Ovary (tissue), 9 donors: Measurements from ENCODE around the gene PTPRA. TPM values are rescaled to one million over a fixed set of nuclear protein-coding genes. Genes with fewer than 3 reads are reported as not detected.

ENCODE experiments used
- DNase-seq, 5 donors: peaks; one replicate each; pipeline ENCODE4 v3.0.0-alpha.2; 2019 to 2020
- H3K27ac ChIP-seq, 2 donors: fragments of 200-600 bp; one replicate each; pipeline versions ENCODE4 v1.5.1 to v1.8.0; 2019 to 2022
- H3K27me3 ChIP-seq: fragments of 200-600 bp; one replicate; pipeline ENCODE4 v1.8.0; 2022
- H3K36me3 ChIP-seq: fragments of 200-600 bp; sonication (generic); one replicate; pipeline ENCODE4 v1.5.1; 2019
- H3K4me1 ChIP-seq: one replicate; pipeline ENCODE4 v1.8.1; 2013; ENCODE audit warnings: mild to moderate bottlenecking, moderate library complexity; ENCODE audit not compliant: insufficient read depth
- H3K4me3 ChIP-seq: fragments of 200-600 bp; sonication (generic); one replicate; pipeline ENCODE4 v1.5.1; 2017
- H3K9me3 ChIP-seq, 2 donors: fragments of 200-600 bp in 1 of 2; sonication (generic) in 1 of 2; one replicate each; pipeline versions ENCODE4 v1.5.1 to v1.8.1; 2013 to 2019; ENCODE audit warnings: mild to moderate bottlenecking in 1 of 2, moderate library complexity in 1 of 2
- CTCF ChIP-seq, 3 donors: fragments of 450-650 bp in 2 of 3; fragments of 200-600 bp in 1 of 3; IDR thresholded peaks; one replicate each; pipeline versions ENCODE4 v1.5.1 to v1.8.0; 2016 to 2022; ENCODE audit warnings: antibody characterized with exemption in 3 of 3, mild to moderate bottlenecking in 1 of 3
- EP300 ChIP-seq: sonication (generic); formaldehyde crosslinking; IDR thresholded peaks from one replicate; pipeline ENCODE4 v1.6.1; 2017; ENCODE audit warnings: antibody characterized with exemption
- POLR2A ChIP-seq: fragments of 450-650 bp; IDR thresholded peaks from one replicate; pipeline ENCODE4 v1.6.1; 2017; ENCODE audit warnings: antibody characterized with exemption, mild to moderate bottlenecking, moderate library complexity
- WGBS, 3 donors: extraction: QIAGEN DNeasy Blood & Tissue Kit in 1 of 3; methylation state at CpG; one replicate each; pipeline versions ENCODE4 v1.1.5 to v1.1.7; 2013 to 2017; 5-methylcytosine and 5-hydroxymethylcytosine counted together
- intact Hi-C, 4 donors: fragments of 100-400 bp; cut with DNase I; formaldehyde crosslinking; loops; one replicate each; pipeline versions ENCODE4 v1.11.0 to v1.15.1; 2022 to 2023
- polyA plus RNA-seq, 2 donors: library from polyadenylated mRNA; stranded (reverse); fragments of 200-250 nt in 1 of 2; fragments of 350-450 nt in 1 of 2; fragmentation: Illumina TruSeq in 1 of 2; extraction: RNeasy Lipid Tissue Mini Kit (QIAGEN cat#74804) in 1 of 2; gene quantifications; one replicate each; pipeline ENCODE4 v1.2.3, GENCODE V29; 2013 to 2014
- total RNA-seq, 7 donors: library from RNA; depleted of rRNA in 2 of 7; stranded (reverse); fragments of >200 nt in 2 of 7; fragmentation: NEBNext Ultra II Directional in 3 of 7; extraction: Animal tissue kit (Norgen Biotek cat#: 25700) in 3 of 7; gene quantifications; one replicate each; pipeline versions ENCODE4 v1.1.0 to v1.2.4, GENCODE V29; 2016 to 2023
- donor health status: DM: no; HTN: no; CAD: no; lungs with moderate emphysema.
- donor health status: DM: no; HTN: no; CAD: no.
- donor health status: Bipolar disorder and iron deficiency.
- donor health status: DM: yes; HTN: yes; CAD: no.
- donor health status: DM: no; HTN: no; CAD: no.
- donor health status: DM: yes; HTN: yes; CAD: no.

PTPRA gene
- total and polyA plus RNA-seq, 9 donors = 40.7 to 178 (median 71.8) TPM

GRCh38 chr20:2995796-2996195 lies 122.5 kb downstream of the PTPRA start:
- no peak for DNase-seq
- no peak for TF ChIP-seq CTCF (IDR thresholded peaks at IDR 0.05)
- TF ChIP-seq POLR2A = no peak
- no peak for TF ChIP-seq EP300
- Histone ChIP-seq H3K4me3 (no peak overlapping the region), H3K36me3 (no peaks in the 10 kb centered on the region), H3K4me1 (no peaks in the 10 kb centered on the region), H3K27me3 (no peaks in the 10 kb centered on the region), H3K9me3 (no peaks in the 10 kb centered on the region), H3K27ac (no peak overlapping the region)
- intact Hi-C loops = no loop called here
- WGBS, 3 donors = 61 to 67% (median 62%) methylated on average over 2 of the region's 2 CpGs

DNA sequence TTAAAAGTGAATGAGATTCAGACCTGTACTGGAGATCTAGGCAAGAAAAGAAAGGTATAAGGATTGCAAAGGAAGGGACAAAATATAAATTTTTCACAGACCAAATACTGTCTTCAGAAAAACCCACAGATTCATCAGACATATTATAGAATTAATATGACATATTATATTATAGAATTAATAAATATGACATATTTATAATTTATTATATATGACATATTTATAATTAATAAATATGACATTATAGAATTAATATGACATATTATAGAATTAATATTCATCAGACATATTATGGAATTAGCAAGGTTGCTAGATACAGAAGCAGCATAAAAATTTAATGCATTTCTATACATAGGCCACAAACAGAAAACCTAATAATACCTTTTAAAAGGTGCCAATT lies 125.4 kb downstream of the PTPRA start:
- no peak overlapping the region for H3K27ac ChIP-seq
- no peak for DNase-seq
- H3K4me1 ChIP-seq = no peaks in the 10 kb centered on the region
- H3K9me3 ChIP-seq = no peaks in the 10 kb centered on the region
- TF ChIP-seq CTCF (IDR thresholded peaks at IDR 0.05) (no peak), POLR2A (no peak), EP300 (no peak)
- H3K36me3 ChIP-seq = no peaks in the 10 kb centered on the region
- no peak overlapping the region for H3K4me3 ChIP-seq
- no peaks in the 10 kb centered on the region for H3K27me3 ChIP-seq
- intact Hi-C loops = no loop called here

DNA sequence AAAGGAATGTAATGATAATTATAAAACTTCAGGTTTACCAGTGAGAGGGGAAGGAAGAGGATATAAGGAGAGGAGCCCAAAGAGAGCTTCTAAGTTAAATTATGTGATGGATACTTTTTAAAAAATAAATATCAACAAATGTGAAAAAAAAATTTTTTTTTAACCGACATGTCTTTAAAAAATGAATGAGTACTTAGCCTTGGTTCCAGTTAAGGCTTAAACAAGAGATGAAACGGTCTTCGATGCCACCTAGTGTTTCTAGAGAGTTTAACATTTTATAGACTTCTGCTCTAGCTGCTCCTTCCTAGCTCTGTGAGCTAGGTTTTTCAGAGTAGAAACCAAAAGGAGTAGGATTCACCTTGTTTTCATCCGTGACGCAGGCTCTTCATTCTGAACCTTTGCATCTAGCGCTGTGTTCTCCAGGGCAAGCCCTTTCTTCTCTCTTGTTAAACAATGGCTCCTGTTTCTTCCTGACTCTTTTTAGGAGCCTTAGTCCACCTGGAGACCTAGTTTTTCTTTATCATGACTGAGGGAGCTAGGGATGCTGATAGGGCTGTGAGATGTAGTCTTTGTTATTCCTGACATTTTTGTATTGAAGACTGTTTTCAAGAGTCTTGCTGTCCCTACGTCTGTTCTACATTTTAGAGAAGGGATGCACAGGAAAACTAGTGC lies 127.7 kb downstream of the PTPRA start:
- peak in 1 of 3 donors; percentile 38 for TF ChIP-seq CTCF (IDR thresholded peaks at IDR 0.05)
- TF ChIP-seq EP300 = no peak
- TF ChIP-seq POLR2A = no peak
- Histone ChIP-seq H3K4me1 (no peaks in the 10 kb centered on the region), H3K27me3 (no peaks in the 10 kb centered on the region), H3K36me3 (no peaks in the 10 kb centered on the region), H3K27ac (no peak overlapping the region), H3K9me3 (no peaks in the 10 kb centered on the region), H3K4me3 (no peak overlapping the region)
- intact Hi-C loops = no loop called here
- 26 to 55% (median 30%) methylated on average over 7 of the region's 7 CpGs for WGBS, 3 donors
- DNase-seq = no peak

DNA sequence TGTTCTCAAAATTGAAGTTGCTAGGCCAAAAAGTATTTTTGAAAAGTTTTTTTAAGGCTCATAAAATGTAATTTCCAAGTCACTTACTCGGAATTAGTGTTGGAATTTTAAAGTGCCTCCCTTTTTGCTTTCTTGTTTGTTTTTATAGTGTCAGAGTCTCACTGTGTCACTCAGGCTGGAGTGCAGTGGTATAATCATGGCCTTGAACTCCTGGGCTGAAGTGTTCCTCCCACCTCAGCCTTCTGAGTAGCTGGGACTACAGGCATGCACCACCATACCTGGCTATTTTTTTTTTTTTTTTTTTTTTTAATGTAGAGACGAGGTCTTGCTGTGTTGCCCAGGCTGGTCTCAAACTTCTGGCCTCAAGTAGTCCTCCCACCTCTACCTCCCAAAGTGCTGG lies 130.1 kb downstream of the PTPRA start:
- Histone ChIP-seq H3K27ac (no peak overlapping the region), H3K27me3 (no peaks in the 10 kb centered on the region), H3K4me1 (no peaks in the 10 kb centered on the region), H3K36me3 (no peaks in the 10 kb centered on the region), H3K9me3 (no peaks in the 10 kb centered on the region), H3K4me3 (no peak overlapping the region)
- WGBS, 3 donors = 70 to 90% (median 80%) methylated on average over 2 of the region's 2 CpGs
- intact Hi-C loops = no loop called here
- TF ChIP-seq EP300 = no peak
- TF ChIP-seq POLR2A = no peak
- no peak for TF ChIP-seq CTCF (IDR thresholded peaks at IDR 0.05)
- no peak for DNase-seq
